ENCODE results near the gene SLX4IP. TPM values are rescaled to one million over a fixed set of nuclear protein-coding genes. Genes with fewer than 3 reads are reported as not detected.
A peak's percentile ranks its signal among the peaks of the same experiment; 100 is the strongest.

SLX4IP gene
- total and polyA plus RNA-seq, 2 donors (not counting 3 experiments of a cell fraction or from before 2014, with no cell fraction given), result 1.9 to 4.5 TPM

DNA sequence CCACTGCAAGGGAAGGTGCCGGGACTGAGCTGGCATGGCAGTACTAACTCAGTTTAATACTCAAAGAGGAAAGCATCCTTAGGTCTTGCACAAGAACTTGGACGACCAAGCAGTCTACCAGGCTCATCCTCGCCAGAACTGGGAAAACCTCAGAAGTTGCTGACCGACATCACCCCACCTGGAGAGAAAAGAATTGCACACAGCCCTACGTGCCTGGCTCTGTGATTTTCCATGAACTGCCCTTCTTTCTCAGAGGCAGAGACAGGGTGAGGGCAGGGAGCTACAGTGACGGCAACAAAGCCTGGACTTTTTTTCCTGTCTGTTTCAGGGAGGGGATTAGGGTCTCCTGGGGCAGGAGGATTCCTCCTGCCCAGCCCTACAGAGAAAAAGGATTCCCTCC is 230.7 kb downstream of the SLX4IP start:
- POLR2A ChIA-PET, result no interaction called here
- no peak overlapping the region for H3K9ac ChIP-seq (replicated peaks; ENCODE audit: extremely low read depth, insufficient read depth, low read length)
- H3K4me2 ChIP-seq (ENCODE audit: insufficient read depth, low read length), result peak overlapping the region; percentile 17

More for the DNA sequence above, 230.7 kb downstream of the SLX4IP start:
- H3K27me3 ChIP-seq (ENCODE audit: control insufficient read depth in 2 of 2, insufficient read depth in 2 of 2, low read length in 2 of 2), result no peaks in the 10 kb centered on the region
- BruUV-seq (replicated peaks), result no TSS peak
- H2AFZ ChIP-seq (ENCODE audit: low read depth, low read length), result no peak overlapping the region
- intact Hi-C loops (cut with micrococcal nuclease), result loop anchor here (2.0 kb wide), 1 partner anchor 13 kb away; no protein-coding TSS in a partner anchor
- no peak overlapping the region for H3K4me3 ChIP-seq (replicated peaks in 1 of 3; ENCODE audit: insufficient read depth in 1 of 3, low read depth in 1 of 3, low read length in 3 of 3)
- H4K20me1 ChIP-seq (replicated peaks; ENCODE audit: control insufficient read depth, extremely low read depth, insufficient read depth, low read length), result no peaks in the 10 kb centered on the region
- CTCF ChIA-PET, result no interaction called here
- TF ChIP-seq MAX (IDR thresholded peaks at IDR 0.05; ENCODE audit: insufficient read depth, insufficient read length) (no peak), FOS (IDR thresholded peaks at IDR 0.05; ENCODE audit: borderline replicate concordance, insufficient read depth, low read length) (no peak), MYC (IDR thresholded peaks at IDR 0.05; ENCODE audit: low read depth, low read length) (no peak), GATA2 (IDR thresholded peaks at IDR 0.05; ENCODE audit: insufficient read depth, insufficient read length, low read depth, low read length) (no peak), POLR2A (IDR thresholded peaks at IDR 0.05; ENCODE audit: low read depth, low read length) (no peak), POLR2AphosphoS5 (IDR thresholded peaks at IDR 0.05; ENCODE audit: insufficient read depth, low read depth, low read length) (no peak), JUN (IDR thresholded peaks at IDR 0.05; ENCODE audit: borderline replicate concordance, insufficient read depth, insufficient read length, low read depth) (no peak), EZH2 (IDR thresholded peaks at IDR 0.05; ENCODE audit: borderline replicate concordance, low read depth, low read length, severe bottlenecking) (no peak)
- TF ChIP-seq, protein P1, sequence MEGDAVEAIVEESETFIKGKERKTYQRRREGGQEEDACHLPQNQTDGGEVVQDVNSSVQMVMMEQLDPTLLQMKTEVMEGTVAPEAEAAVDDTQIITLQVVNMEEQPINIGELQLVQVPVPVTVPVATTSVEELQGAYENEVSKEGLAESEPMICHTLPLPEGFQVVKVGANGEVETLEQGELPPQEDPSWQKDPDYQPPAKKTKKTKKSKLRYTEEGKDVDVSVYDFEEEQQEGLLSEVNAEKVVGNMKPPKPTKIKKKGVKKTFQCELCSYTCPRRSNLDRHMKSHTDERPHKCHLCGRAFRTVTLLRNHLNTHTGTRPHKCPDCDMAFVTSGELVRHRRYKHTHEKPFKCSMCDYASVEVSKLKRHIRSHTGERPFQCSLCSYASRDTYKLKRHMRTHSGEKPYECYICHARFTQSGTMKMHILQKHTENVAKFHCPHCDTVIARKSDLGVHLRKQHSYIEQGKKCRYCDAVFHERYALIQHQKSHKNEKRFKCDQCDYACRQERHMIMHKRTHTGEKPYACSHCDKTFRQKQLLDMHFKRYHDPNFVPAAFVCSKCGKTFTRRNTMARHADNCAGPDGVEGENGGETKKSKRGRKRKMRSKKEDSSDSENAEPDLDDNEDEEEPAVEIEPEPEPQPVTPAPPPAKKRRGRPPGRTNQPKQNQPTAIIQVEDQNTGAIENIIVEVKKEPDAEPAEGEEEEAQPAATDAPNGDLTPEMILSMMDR (IDR thresholded peaks at IDR 0.05; ENCODE audit: extremely low read depth in 1 of 2, insufficient read depth in 1 of 2, low read depth in 1 of 2, low read length in 2 of 2), result no peak
- FAIRE-seq (peak; percentile 66), DNase-seq (ENCODE audit: low read depth, low spot score) (no peak)
- dilution Hi-C loops (cut with MboI; ENCODE audit: extremely low pct_ligation_motif_present, low sequenced_read_pairs), result no loop called here
- H3K9me3 ChIP-seq (replicated peaks; ENCODE audit: control insufficient read depth, insufficient read depth, low read length), result no peaks in the 10 kb centered on the region
- H3K9me1 ChIP-seq (replicated peaks; ENCODE audit: control insufficient read depth, extremely low read depth, insufficient read depth, low read length), result no peaks in the 10 kb centered on the region
- peak overlapping the region; percentile 94 for H3K27ac ChIP-seq (ENCODE audit: insufficient read depth, low read depth, low read length)
- peaks cover 14 to 29% of the 10 kb centered on the region in 2 experiments for H3K36me3 ChIP-seq (ENCODE audit: control insufficient read depth in 2 of 2, extremely low read depth in 1 of 2, insufficient read depth in 2 of 2, low read length in 2 of 2)
- H3K79me2 ChIP-seq (ENCODE audit: control insufficient read depth, insufficient read depth, low read length), result peaks cover 73% of the 10 kb centered on the region
- peaks cover 61% of the 10 kb centered on the region for H3K4me1 ChIP-seq (ENCODE audit: control insufficient read depth, extremely low read depth, insufficient read depth, low read length)
